Neuronal stem cell (in vitro differentiated cells): ENCODE data around the gene NFKBIB.

ENCODE experiments used
- DNase-seq: peaks from one replicate; pipeline ENCODE4 v3.0.0-alpha.2; 2013; ENCODE audit warnings: low spot score
- H2AFZ ChIP-seq: one replicate; pipeline ENCODE4 v1.6.1; 2013; ENCODE audit warnings: mild to moderate bottlenecking, low read length, inconsistent platforms
- H2AK5ac ChIP-seq: 2 replicates; pipeline ENCODE4 v1.6.1; 2013; ENCODE audit warnings: low read depth, mild to moderate bottlenecking, inconsistent platforms, low read length, moderate library complexity, mixed read lengths
- H2BK120ac ChIP-seq: 2 replicates; pipeline ENCODE4 v1.6.1; 2013; ENCODE audit warnings: low read depth, mild to moderate bottlenecking, inconsistent platforms, low read length, moderate library complexity, mixed read lengths
- H2BK12ac ChIP-seq: one replicate; pipeline ENCODE4 v1.6.1; 2013; ENCODE audit warnings: low read length, inconsistent platforms
- H2BK15ac ChIP-seq: 2 replicates; pipeline ENCODE4 v1.6.1; 2013; ENCODE audit warnings: mild to moderate bottlenecking, low read length, inconsistent platforms, mixed read lengths
- H2BK5ac ChIP-seq: one replicate; pipeline ENCODE4 v1.6.1; 2013; ENCODE audit warnings: inconsistent platforms, mild to moderate bottlenecking, low read length, moderate library complexity
- H3K14ac ChIP-seq: one replicate; pipeline ENCODE4 v1.6.1; 2013; ENCODE audit warnings: low read length, inconsistent platforms
- H3K18ac ChIP-seq: 2 replicates; pipeline ENCODE4 v1.6.1; 2013; ENCODE audit warnings: low read length, inconsistent platforms
- H3K23ac ChIP-seq: 2 replicates; pipeline ENCODE4 v1.6.1; 2013; ENCODE audit warnings: low read depth, mild to moderate bottlenecking, mixed read lengths, low read length, inconsistent platforms; ENCODE audit not compliant: poor library complexity
- H3K27ac ChIP-seq: replicated peaks from 3 replicates; pipeline ENCODE4 v1.5.1; 2013; ENCODE audit warnings: low read length, inconsistent platforms
- H3K27me3 ChIP-seq, 3 experiments: 2 replicates each; pipeline ENCODE4 v1.6.1; 2013; ENCODE audit warnings: low read length in 3 of 3, mild to moderate bottlenecking in 2 of 3, inconsistent platforms in 1 of 3, low read depth in 1 of 3, mixed read lengths in 1 of 3, moderate library complexity in 1 of 3; ENCODE audit not compliant: control insufficient read depth in 3 of 3, insufficient read depth in 3 of 3
- H3K36me3 ChIP-seq, 2 donors: replicated peaks in 1 of 2; 2 replicates each; pipeline ENCODE4 v1.6.1; 2013; ENCODE audit warnings: low read length in 2 of 2; ENCODE audit not compliant: control insufficient read depth in 2 of 2, insufficient read depth in 2 of 2
- H3K4ac ChIP-seq: 2 replicates; pipeline ENCODE4 v1.6.1; 2013; ENCODE audit warnings: inconsistent platforms, mild to moderate bottlenecking, low read length, moderate library complexity
- H3K4me1 ChIP-seq, 2 donors: 1 replicate in 1 of 2; 2 replicates in 1 of 2; pipeline ENCODE4 v1.6.1; 2013; ENCODE audit warnings: low read length in 2 of 2, low read depth in 1 of 2; ENCODE audit not compliant: control insufficient read depth in 2 of 2, insufficient read depth in 1 of 2
- H3K4me2 ChIP-seq: one replicate; pipeline ENCODE4 v1.6.1; 2013; ENCODE audit warnings: mild to moderate bottlenecking, low read length, inconsistent platforms; ENCODE audit not compliant: insufficient read depth, poor library complexity, severe bottlenecking
- H3K4me3 ChIP-seq, 2 donors: 2 replicates each; pipeline ENCODE4 v1.5.1; 2013; ENCODE audit warnings: low read length in 2 of 2, mild to moderate bottlenecking in 2 of 2, inconsistent platforms in 1 of 2, moderate library complexity in 1 of 2
- H3K79me1 ChIP-seq: one replicate; pipeline ENCODE4 v1.6.1; 2013; ENCODE audit warnings: low read depth, mild to moderate bottlenecking, inconsistent platforms, low read length, moderate library complexity
- H3K9ac ChIP-seq: one replicate; pipeline ENCODE4 v1.6.1; 2013; ENCODE audit warnings: mild to moderate bottlenecking, low read depth, low read length, inconsistent platforms; ENCODE audit not compliant: poor library complexity
- H3K9me3 ChIP-seq, 2 donors: replicated peaks in 1 of 2; 2 replicates each; pipeline versions ENCODE3 to v1.6.1; 2013; ENCODE audit warnings: low read length in 2 of 2, mild to moderate bottlenecking in 2 of 2, inconsistent platforms in 1 of 2, low read depth in 1 of 2, mixed read lengths in 1 of 2, moderate library complexity in 1 of 2; ENCODE audit not compliant: control insufficient read depth in 2 of 2, insufficient read depth in 1 of 2
- H4K8ac ChIP-seq: one replicate; pipeline ENCODE4 v1.6.1; 2013; ENCODE audit warnings: low read depth, mild to moderate bottlenecking, inconsistent platforms, low read length, moderate library complexity
- H4K91ac ChIP-seq: one replicate; pipeline ENCODE4 v1.6.1; 2013; ENCODE audit warnings: low read length, low read depth, mild to moderate bottlenecking, inconsistent platforms; ENCODE audit not compliant: poor library complexity
- WGBS, 2 donors: extraction: QIAGEN DNeasy Blood & Tissue Kit; methylation state at CpG; one replicate each; pipeline ENCODE4 v1.1.7; 2013; ENCODE audit warnings: missing lambda C conversion rate in 2 of 2, mixed read lengths in 1 of 2; ENCODE audit not compliant: insufficient read length in 2 of 2, insufficient replicate concordance in 1 of 2; ENCODE audit errors: extremely low coverage in 2 of 2; 5-methylcytosine and 5-hydroxymethylcytosine counted together

NFKBIB gene

DNA sequence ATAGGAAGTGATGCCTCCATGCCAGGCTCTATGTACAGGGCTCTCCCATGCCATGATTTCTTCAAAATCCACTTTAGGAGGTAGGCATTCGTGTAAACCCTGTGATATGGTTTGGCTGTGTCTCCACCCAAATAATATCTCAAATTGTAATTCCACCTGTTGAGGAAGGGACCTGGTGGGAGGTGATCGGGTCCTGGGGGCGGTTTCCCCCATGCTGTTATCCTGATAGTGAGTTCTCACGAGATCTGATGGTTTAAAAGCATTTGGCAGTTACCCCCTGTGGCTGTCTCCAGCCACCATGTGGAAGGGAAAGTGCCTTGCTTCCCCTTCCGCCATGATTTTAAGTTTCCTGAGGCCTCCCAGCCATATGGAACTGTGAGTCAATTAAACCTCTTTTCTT lies 22.7 kb downstream of the NFKBIB start:
- H3K36me3 ChIP-seq, result peaks cover 34 to 44% of the 10 kb centered on the region in 2 donors
- no peak overlapping the region for H3K14ac ChIP-seq
- H3K4me2 ChIP-seq, result no peak overlapping the region
- no peak overlapping the region for H3K4ac ChIP-seq
- DNase-seq, result no peak
- no peak overlapping the region for H3K9ac ChIP-seq
- no peak overlapping the region for H3K4me3 ChIP-seq
- H2AK5ac ChIP-seq, result no peak overlapping the region
- H3K27me3 ChIP-seq, result no peaks in the 10 kb centered on the region
- H4K8ac ChIP-seq, result no peak overlapping the region
- H3K4me1 ChIP-seq, result no peaks in the 10 kb centered on the region
- no peak overlapping the region for H3K27ac ChIP-seq
- no peak overlapping the region for H2AFZ ChIP-seq
- no peak overlapping the region for H4K91ac ChIP-seq
- H2BK15ac ChIP-seq, result no peak overlapping the region
- H2BK120ac ChIP-seq, result no peak overlapping the region
- no peak overlapping the region for H3K23ac ChIP-seq
- no CpG with 5 or more reads among the region's 5 CpGs for WGBS, 2 donors
- H2BK12ac ChIP-seq, result no peak overlapping the region
- no peak overlapping the region for H2BK5ac ChIP-seq
- H3K79me1 ChIP-seq, result no peaks in the 10 kb centered on the region
- no peaks in the 10 kb centered on the region for H3K9me3 ChIP-seq
- H3K18ac ChIP-seq, result no peak overlapping the region

DNA sequence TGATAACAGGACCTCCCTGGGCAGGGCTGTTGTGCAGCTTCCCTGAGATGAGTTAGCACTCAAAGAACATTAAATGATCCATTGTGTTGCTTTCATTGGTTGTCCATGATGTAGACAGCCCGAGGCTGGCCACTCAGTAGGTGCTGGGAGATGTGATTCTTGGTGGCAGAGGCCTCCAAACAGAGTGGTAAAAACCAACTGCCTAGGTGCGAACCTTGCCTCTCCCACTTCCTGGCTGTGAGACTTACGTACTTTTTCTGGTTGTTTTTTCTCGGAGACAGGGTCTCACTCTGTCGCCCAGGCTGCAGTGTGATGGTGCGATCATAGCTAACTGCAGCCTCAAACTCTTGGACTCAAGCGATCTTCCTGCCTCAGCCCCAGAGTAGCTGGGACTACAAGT lies 24.6 kb downstream of the NFKBIB start:
- no peak overlapping the region for H3K9ac ChIP-seq

DNA sequence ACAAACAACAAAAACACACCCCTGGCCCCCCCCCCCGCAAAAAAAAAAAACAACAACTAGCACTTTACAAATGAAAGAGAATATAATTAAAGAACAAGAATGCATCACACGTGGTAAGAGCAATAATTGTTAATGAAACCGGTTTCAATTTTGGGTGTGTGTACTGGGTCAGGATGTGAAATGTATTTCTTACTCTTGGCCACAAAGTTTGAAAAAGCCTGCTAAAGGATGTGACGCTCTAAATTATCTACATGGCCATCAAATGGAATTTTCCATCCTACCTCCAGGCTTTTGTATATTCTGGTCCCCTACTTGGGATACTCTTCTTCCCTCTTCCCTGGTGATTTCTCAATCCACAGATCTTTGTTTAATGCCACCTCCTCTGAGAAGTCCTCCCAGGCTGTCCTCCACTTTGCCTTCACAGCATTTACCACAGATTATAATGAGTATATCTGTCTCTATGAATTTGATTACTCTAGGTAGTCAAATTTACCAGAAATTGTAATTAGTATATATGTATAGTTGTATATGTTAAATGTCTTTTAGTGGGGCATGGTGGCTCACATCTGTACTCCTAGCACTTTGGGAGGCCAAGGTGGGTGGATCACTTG lies 28.7 kb downstream of the NFKBIB start:
- H2BK15ac ChIP-seq, result no peak overlapping the region
- no peak overlapping the region for H3K14ac ChIP-seq
- no peaks in the 10 kb centered on the region for H3K27me3 ChIP-seq
- H3K27ac ChIP-seq, result no peak overlapping the region
- no CpG with 5 or more reads among the region's 4 CpGs for WGBS, 2 donors
- H3K36me3 ChIP-seq, result peaks cover 26 to 53% of the 10 kb centered on the region in 2 donors
- no peak overlapping the region for H2AFZ ChIP-seq
- H4K8ac ChIP-seq, result no peak overlapping the region
- H3K79me1 ChIP-seq, result peaks cover 7% of the 10 kb centered on the region
- H3K18ac ChIP-seq, result no peak overlapping the region
- no peak overlapping the region for H2BK120ac ChIP-seq
- H2BK5ac ChIP-seq, result no peak overlapping the region
- no peak for DNase-seq
- H4K91ac ChIP-seq, result no peak overlapping the region
- H3K4me3 ChIP-seq, result no peak overlapping the region
- no peak overlapping the region for H3K9ac ChIP-seq
- H3K23ac ChIP-seq, result no peak overlapping the region
- H2AK5ac ChIP-seq, result no peak overlapping the region
- peaks cover 0 to 1% of the 10 kb centered on the region in 2 donors for H3K9me3 ChIP-seq
- peaks cover 2 to 6% of the 10 kb centered on the region in 2 donors for H3K4me1 ChIP-seq
- H2BK12ac ChIP-seq, result no peak overlapping the region
- no peak overlapping the region for H3K4ac ChIP-seq
- no peak overlapping the region for H3K4me2 ChIP-seq

More for the DNA sequence above, 24.6 kb downstream of the NFKBIB start:
- no peak overlapping the region for H2AFZ ChIP-seq
- H4K8ac ChIP-seq, result no peak overlapping the region
- H2BK15ac ChIP-seq, result no peak overlapping the region
- H3K4me2 ChIP-seq, result no peak overlapping the region
- no peak overlapping the region for H3K23ac ChIP-seq
- WGBS, 2 donors, result no CpG with 5 or more reads among the region's 7 CpGs
- no peak overlapping the region for H3K14ac ChIP-seq
- peaks cover 32 to 56% of the 10 kb centered on the region in 2 donors for H3K36me3 ChIP-seq
- H3K4ac ChIP-seq, result no peak overlapping the region
- no peak overlapping the region for H2BK12ac ChIP-seq
- no peaks in the 10 kb centered on the region for H3K9me3 ChIP-seq
- no peaks in the 10 kb centered on the region for H3K4me1 ChIP-seq
- no peak overlapping the region for H4K91ac ChIP-seq
- H2BK120ac ChIP-seq, result no peak overlapping the region
- no peak overlapping the region for H2AK5ac ChIP-seq
- no peak for DNase-seq
- H3K27me3 ChIP-seq, result no peaks in the 10 kb centered on the region
- H3K18ac ChIP-seq, result no peak overlapping the region
- no peaks in the 10 kb centered on the region for H3K79me1 ChIP-seq
- H2BK5ac ChIP-seq, result no peak overlapping the region
- no peak overlapping the region for H3K4me3 ChIP-seq
- H3K27ac ChIP-seq, result no peak overlapping the region

DNA sequence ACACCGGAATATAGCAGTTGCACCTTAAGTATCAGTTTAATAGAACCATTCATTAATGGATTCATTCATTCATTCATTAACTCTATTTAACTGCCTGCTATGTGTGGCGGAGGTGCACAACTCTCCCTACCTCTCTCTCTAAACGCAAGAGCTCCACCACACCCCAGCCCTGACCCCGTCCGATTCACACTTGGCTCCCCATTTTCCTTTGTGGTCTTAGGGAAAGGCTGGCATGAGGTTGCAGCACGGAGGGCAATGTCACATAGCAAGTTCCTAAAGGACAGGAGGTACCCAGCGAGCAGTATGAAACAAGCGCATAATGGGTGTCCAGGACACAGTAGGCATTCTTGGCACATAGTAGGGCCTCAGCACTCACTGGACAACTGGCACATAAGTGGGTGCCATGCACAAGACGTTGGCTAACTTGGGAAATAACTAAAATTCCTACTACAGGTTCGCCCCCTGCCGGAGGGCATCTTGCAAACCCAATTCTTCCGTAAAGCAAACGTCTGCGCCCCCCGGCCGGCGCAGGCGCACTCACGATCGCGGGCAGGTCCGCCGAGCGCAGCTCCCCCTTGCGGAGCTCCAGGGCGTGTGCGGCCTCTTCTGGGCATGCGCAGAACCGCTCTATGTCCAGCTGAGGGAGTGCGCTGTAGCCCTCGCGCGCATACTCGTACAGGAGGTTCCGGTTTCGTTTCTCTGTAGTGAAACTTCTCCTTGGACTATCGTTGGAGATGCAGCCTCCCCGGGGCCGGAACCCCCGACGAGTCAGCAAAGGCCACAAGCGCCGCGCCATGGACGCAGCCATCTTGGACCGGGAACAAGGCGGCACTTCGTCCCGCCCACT lies 30.4 kb downstream of the NFKBIB start, which contains the start of gene SARS2:
SARS2 (minus strand) TSS at position 835 of the 847 bp plus-strand sequence; CDS start at position 808, 27 bp downstream.
- Histone ChIP-seq H2BK5ac (no peak within 1 kb of the TSS), H4K8ac (no peak within 1 kb of the TSS), H3K4me2 (peak within 1 kb of the TSS; percentile 83), H2BK15ac (no peak within 1 kb of the TSS), H3K79me1 (peaks cover 7% of the 10 kb centered on the region), H3K36me3 (peaks cover 18 to 52% of the 10 kb centered on the region in 2 donors), H2AK5ac (peak within 1 kb of the TSS; percentile 8), H3K23ac (peak within 1 kb of the TSS; percentile 86), H2BK12ac (no peak within 1 kb of the TSS), H3K9me3 (peaks cover 6 to 8% of the 10 kb centered on the region in 2 donors), H3K27ac (peak within 1 kb of the TSS; percentile 76), H3K4me3 (peak within 1 kb of the TSS; percentile 81 to 90), H3K4me1 (peaks cover 2 to 6% of the 10 kb centered on the region in 2 donors), H2AFZ (peak within 1 kb of the TSS; percentile 95), H3K18ac (peak within 1 kb of the TSS; percentile 92), H2BK120ac (no peak within 1 kb of the TSS), H3K14ac (peak within 1 kb of the TSS; percentile 12), H3K27me3 (no peaks in the 10 kb centered on the region), H3K9ac (peak within 1 kb of the TSS; percentile 95), H3K4ac (no peak within 1 kb of the TSS), H4K91ac (no peak within 1 kb of the TSS)
- peak; percentile 97 for DNase-seq
- no CpG with 5 or more reads among the region's 49 CpGs for WGBS, 2 donors
